NCI-H2029 treated with DMSO at 0.1 percent for 48 hours (cell line): Measurements from ENCODE around the gene REC8.

ENCODE experiments used
- DNase-seq: peaks from one replicate; lab custom pipeline; 2025; lab: John Stamatoyannopoulos, UW

REC8 gene

DNA sequence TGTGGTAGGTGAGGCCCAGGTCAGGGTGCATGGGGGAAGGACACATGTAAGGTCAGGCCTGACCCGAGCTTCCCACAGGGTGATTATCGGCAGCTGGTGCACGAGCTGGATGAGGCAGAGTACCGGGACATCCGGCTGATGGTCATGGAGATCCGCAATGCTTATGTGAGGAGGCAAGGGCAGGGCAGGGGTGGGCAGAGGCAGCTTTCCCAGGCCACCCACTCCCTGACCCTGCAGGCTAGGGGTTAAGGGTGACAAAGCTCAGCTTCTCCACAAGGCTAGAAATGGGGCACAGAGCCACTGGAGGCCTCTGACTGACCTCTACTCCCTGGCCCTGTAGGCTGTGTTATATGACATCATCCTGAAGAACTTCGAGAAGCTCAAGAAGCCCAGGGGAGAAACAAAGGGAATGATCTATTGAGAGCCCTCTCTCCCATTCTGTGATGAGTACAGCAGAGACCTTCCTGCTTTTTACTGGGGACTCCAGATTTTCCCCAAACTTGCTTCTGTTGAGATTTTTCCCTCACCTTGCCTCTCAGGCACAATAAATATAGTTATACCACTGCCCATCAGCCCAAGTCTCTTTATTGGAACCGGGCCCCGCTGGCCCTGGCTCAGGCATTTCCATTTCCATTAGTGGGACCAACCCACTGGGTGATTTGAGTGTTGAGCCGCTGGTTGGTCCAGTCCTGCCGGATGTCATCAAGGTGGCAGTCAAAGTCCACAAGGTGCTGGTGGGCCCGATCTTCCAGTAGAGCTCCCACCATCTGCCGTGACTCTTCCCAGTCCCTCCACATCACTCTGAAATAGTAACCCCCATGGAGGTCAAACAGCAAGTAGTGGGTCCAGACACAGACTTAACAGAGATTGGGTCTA lies 33.2 kb upstream of the REC8 start:
- DNase-seq: no peak

DNA sequence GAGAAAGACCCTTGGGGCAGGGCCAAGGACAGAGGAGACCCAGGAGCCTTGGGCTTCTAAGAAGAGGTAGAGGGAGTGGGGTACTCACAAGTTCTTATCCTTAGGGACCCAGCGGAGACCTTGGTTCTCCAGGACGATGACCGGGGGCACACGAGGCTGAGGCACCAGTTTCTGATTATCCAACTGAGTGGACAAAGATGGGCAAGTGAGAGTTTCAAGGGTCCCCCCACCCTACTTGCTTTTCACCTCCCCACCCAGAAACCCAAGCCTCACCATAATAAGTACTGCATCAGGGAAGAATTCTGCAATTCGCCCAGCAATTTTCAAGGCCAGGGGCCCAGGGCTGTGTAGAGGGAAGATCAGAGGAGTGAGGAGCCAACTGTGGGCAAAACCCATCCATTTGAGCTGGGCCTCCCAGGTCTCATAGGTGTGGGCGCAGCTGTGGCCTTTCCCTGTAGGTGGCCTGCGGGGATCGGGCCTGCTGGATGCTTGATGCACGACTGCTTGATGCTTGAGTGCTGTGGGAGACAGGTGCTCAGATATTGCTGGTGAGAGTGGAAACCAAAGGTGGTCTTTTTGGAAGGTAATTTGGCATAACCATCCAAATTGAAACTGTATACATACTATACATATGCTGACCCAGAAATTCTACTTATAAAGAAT lies 32.5 kb upstream of the REC8 start:
- no peak for DNase-seq

DNA sequence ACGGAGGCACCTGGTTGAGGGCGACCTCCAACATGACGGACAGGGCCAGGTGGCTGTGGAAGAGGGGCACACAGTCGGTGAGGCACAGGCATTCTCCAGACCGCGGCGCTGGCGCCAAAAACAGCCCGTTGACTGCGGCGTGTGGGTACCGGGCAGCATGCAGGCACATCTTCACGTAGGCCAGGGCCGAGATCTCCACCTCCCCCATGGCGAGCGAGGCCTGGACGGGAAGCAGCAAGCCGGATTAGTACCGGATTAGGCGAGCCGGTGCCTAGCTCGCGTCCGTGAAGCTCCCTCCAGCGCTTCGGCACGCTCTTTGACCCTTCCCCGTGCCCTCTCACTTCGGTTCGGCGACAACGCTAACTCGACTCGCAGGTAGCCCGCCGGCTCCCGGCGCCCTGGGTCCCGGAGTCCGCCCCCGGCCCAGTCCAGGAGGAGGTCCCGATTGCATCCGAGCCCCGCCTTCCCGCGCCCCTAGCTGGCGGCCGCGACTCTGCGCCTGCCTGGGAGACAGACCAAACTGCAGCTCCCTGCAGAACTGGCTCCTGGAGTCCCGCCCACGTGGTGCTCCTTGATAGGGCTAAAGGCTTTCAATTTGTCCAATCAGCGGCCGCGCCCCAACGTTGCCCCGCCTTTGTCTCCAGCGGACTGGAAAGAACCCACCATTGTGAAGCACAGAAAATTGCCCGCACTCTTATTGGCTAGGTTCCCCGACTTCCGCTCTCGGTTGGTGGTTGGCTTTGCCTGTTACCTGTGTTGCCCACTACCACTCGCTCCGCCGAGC lies 30.6 kb upstream of the REC8 start, which contains the start of gene EMC9:
Gene EMC9 (minus strand): TSS at position 495 of the 784 bp plus-strand sequence. CDS start 287 bp downstream, at position 208.
- DNase-seq: peak; percentile 98

DNA sequence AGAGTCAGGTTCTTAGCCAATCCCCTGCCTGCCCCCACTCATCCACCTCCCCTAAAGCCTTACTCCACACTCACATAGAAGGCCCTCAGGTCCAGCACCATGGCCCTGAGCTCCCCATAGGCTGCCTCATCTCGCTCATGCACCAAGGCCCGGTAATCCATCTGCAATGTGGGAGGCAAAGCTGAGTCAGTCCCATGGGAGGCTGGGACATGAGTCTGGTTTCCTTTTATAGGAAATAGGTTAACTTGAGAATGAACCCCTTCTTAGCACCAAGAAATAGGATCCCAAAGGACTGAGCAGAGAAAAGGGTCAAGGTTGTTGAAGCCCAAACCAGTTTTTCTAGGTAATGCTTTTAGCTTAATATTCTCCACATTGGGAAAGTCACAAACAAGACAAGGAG lies 28.4 kb upstream of the REC8 start:
- DNase-seq: no peak

DNA sequence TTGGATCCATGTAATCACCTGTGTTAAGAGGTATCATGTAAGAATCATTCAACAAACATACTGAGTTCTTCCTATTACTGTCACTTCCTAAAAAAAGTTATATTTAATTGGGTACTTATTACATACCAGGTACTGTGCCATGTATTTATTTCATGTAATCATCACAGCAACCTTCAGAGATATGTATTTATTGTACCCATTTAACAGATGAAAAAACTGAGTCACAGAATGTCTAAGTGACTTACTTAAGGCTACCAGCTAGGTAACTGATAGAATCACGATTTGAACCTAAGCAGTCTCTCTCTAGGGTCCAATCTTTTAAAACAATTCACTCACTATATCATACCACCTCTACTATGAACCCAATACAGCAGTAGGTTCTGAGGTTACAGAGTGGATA lies 27.4 kb upstream of the REC8 start:
- DNase-seq: no peak

DNA sequence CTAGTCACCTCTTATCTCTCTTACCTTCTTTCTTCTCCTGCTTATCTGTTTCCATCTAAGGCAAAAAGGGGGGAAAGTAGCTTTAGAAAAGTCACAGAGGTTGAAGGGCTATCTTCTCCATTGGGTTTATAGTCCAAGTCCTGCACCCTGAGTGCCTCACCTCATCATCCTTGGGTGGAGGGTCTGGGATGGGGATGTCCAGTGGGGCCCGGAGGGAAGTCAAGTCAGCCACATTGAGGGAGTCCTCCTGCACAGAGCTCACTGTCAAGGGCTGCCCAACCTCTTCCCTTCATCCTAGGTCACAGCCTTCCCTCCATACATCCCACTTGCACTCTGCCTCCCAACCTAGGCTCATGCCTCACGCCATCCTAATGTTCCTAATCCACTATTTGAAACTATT lies 26.7 kb upstream of the REC8 start:
- DNase-seq: no peak

DNA sequence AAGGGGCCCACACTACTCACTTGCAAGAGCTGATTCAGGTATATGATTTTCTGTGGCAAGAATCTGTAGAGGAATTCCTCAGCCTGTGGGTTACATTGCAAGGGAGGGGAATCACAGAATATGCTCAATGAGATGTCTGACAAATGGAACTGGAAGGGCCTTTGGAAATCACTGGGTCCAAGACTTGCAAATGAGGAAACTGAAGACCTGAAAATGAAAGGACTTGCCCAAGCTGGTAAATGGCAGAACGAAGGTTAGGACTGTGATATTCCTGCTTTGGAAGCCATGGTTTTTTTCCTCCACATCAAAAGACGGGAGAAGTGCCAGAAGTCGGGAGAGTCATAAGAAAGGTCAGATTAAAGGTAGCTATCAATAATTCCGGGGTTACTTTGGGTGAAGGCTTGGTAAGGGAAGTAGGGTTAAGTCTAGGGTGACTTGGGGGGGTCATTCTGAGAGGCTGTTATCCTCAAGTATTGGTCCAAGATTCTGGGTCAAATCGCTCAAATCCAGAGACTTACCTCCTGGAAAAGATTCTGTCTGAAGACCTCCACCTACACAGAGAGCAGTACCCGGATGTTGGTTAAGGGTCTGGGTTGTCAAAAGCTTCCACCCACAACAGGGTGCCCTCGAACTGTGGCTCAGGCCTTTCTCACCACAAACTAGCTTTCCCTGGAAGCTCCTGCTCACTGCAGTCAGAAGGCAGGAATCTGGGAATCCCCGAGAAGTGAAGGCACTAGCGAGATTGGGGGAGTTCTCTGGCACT lies 26.0 kb upstream of the REC8 start:
- DNase-seq: no peak

DNA sequence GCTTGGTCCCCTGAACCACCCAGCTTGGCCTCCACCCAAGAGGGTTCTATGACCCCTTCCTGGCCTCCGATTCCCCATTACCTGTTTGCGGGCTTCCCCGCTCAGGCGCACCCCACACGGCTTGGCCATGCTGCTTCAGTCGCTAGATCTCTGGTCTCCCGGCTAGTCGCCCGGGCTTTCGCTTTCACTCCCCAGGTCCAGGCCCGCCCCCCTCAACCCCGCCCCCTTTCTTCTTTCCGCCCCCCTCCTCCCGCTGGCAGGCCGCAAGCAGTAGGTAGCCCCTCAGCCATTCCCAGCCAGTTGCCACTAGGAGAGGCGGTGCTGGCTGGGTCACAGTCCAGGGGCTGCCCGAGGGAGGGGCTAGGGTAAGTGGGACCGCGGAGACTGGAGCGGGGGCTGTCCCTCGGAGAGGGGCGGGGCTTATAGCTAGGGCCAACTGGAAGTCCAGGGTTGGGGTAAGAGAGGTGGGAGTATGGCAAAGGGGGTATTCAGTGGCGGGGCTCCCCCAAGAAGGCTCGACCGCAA lies 25.4 kb upstream of the REC8 start, which contains the start of gene PSME2:
Gene PSME2 (minus strand): TSS at position 158 of the 525 bp plus-strand sequence. CDS start 29 bp downstream, at position 129.
- DNase-seq: peak; percentile 95

DNA sequence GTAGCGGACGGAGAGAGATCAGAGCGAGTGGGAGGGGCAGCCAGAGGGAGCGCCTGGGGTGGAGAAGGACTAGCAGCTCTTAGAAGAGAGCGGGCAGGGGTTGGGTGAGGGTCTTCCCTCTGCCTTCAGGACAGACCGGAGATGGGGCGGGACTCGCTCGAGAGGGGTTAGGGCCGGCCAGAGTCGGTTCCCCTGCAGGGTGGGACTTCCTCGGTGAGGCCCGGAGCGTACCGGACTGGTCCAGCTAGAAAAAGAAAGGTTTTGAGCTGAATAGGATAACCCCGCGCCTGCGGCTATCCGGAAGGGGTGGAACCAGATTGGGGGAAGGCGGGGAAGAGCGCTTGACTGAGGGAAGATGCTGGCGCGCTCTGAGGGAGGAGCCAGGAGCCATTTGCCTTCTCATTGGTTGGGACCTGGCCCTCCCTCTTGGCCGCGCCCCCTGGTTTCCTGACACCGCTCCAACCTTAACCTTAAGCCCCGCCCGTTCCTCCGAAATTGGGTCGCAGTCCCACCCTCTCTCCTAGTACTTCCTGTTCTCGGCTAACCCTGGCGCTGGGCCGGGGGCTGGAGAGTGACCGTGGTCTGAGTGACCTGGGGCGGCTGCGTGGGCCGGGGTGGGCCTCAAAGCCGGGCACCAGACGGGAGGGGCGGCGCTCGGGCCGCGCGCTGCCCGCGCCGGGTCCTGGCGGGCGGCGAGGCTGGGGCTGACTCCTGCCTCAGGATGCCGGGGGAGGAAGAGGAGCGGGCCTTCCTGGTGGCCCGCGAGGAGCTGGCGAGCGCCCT lies 24.7 kb upstream of the REC8 start, which contains the start of gene RNF31:
Gene RNF31 (plus strand): TSS at position 521 of the 783 bp plus-strand sequence. CDS start 201 bp downstream, at position 722.
- peak; percentile 97 for DNase-seq

DNA sequence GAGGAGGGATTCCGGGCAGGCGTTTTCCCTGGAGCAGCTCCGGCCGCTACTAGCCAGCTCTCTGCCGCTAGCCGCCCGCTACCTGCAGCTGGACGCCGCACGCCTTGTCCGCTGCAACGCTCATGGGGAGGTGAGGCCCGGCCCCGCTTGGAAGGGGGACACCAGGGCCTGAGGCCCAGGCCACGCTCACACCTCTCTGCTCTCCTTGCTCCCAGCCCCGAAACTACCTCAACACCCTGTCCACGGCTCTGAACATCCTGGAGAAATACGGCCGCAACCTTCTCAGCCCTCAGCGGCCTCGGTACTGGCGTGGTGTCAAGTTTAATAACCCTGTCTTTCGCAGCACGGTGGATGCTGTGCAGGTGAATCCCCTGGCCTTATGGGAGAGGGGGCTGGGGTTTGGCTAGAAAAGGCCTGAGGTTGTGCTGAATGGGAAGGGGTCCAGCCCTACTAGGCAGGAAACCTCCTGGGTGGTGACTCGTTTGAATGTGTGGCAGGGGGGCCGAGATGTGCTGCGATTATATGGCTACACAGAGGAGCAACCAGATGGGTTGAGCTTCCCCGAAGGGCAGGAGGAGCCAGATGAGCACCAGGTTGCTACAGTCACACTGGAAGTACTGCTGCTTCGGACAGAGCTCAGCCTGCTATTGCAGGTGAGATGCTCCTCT lies 24.0 kb upstream of the REC8 start:
- DNase-seq: no peak

DNA sequence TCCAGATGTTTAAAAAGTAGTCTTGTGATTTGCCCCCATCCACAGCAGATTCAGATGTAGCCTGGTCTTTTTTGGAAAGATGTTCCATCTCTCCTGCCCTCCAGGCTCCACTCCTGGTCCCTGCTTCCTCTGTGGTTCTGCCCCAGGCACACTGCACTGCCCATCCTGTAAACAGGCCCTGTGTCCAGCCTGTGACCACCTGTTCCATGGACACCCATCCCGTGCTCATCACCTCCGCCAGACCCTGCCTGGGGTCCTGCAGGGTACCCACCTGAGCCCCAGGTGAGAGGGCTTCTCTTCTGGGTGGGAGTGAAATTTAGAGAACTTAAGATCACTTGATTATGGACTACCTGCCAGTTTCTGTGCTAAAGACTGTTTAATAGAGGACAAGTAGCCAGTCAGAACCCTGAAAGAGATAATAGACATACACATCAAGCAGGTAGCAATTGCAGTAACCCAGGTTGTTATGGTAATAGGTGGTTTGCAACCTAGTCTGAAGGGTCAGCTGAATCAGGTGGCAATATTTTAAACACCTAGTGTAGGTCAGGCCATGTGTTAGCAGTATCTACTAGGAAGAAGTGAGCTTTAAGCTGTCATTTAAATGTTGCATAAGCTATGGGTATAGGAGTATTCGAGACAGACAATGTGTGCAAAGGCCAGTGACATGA lies 22.4 kb upstream of the REC8 start:
- DNase-seq: no peak

DNA sequence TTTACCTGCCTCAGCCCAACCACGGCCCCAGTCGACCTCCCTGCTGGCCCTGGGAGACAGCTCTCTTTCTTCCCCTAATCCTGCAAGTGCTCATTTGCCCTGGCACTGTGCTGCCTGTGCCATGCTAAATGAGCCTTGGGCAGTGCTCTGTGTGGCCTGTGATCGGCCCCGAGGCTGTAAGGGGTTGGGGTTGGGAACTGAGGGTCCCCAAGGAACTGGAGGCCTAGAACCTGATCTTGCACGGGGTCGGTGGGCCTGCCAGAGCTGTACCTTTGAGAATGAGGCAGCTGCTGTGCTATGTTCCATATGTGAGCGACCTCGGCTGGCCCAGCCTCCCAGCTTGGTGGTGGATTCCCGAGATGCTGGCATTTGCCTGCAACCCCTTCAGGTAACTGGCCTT lies 21.8 kb upstream of the REC8 start:
- DNase-seq: no peak

DNA sequence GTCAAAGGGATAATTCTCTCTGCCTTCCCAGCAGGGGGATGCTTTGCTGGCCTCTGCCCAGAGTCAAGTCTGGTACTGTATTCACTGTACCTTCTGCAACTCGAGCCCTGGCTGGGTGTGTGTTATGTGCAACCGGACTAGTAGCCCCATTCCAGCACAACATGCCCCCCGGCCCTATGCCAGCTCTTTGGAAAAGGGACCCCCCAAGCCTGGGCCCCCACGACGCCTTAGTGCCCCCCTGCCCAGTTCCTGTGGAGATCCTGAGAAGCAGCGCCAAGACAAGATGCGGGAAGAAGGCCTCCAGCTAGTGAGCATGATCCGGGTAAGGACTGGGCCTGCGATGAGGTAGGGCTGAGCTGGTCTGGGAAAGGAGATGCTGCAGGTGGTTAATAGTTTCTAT lies 21.3 kb upstream of the REC8 start:
- DNase-seq: no peak

DNA sequence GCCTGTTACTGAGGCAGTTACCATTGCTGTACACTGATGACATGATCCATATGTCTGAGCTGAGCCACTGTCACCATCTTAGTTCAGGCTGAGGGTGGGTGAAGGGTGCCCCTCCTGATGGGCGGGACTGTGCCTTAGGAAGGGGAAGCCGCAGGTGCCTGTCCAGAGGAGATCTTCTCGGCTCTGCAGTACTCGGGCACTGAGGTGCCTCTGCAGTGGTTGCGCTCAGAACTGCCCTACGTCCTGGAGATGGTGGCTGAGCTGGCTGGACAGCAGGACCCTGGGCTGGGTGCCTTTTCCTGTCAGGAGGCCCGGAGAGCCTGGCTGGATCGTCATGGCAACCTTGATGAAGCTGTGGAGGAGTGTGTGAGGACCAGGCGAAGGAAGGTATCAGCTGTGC lies 20.9 kb upstream of the REC8 start:
- no peak for DNase-seq

DNA sequence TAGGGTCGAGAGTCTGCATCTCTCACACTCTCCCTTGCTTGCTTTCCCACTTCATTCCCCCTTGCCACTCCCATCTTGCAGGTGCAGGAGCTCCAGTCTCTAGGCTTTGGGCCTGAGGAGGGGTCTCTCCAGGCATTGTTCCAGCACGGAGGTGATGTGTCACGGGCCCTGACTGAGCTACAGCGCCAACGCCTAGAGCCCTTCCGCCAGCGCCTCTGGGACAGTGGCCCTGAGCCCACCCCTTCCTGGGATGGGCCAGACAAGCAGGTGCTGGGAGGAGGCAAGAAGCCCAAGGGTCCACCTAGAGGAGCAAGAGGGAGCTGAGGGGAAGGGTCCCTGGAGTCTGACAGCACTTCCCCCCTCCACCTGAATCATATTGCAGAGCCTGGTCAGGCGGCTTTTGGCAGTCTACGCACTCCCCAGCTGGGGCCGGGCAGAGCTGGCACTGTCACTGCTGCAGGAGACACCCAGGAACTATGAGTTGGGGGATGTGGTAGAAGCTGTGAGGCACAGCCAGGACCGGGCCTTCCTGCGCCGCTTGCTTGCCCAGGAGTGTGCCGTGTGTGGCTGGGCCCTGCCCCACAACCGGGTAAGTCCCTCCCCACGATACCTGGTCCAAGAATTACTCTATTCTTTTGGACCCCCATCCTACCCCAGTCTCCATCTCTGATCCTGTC lies 20.3 kb upstream of the REC8 start:
- no peak for DNase-seq

DNA sequence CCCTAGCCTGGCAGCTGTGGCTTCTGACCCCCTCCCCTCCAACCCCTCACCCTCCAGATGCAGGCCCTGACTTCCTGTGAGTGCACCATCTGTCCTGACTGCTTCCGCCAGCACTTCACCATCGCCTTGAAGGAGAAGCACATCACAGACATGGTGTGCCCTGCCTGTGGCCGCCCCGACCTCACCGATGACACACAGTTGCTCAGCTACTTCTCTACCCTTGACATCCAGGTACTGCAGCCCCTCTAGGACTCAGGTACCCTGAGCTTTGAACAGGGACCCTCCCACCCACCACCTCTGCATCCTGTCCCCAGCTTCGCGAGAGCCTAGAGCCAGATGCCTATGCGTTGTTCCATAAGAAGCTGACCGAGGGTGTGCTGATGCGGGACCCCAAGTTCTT lies 16.8 kb upstream of the REC8 start:
- no peak for DNase-seq

DNA sequence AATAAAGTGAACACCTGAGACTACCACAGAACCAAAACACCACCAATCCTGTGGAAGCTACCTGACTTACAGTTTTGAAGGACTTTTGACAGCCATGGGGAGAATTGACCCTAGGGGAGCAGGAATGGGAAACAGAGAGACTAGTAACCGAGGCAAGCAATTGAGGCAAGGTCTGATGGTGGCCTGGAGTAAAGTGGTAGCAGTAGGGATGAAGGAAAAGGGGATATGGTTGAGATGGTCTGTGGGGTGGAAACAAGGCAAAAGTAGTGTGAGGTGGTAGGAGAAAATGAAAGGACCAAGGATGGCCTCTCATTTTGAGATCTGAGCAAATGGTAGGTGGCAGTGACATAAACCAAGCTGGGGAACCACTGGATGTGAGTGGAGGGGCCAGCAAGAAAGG lies 15.0 kb upstream of the REC8 start:
- DNase-seq: no peak

DNA sequence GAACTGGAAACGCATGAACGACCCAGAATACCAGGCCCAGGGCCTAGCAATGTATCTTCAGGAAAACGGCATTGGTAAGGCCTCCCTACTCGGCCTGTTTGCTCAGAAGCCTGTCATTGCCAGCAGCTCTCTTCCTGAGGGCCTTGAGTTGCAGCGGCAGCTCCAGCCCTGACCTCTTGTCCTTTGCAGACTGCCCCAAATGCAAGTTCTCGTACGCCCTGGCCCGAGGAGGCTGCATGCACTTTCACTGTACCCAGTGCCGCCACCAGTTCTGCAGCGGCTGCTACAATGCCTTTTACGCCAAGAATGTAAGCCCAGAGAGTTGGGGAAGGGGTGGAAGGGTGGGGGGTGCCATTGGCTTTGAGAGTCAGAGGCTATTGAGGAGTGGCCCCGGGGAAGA lies 14.5 kb upstream of the REC8 start:
- no peak for DNase-seq
